Measurements from ENCODE around the gene ASB4. TPM values are rescaled to one million over a fixed set of nuclear protein-coding genes. Genes with fewer than 3 reads are reported as not detected.

Gene ASB4
- total and polyA plus RNA-seq, 8 donors = 0.03 to 1.7 (median 0.28) TPM; not detected in 4

DNA sequence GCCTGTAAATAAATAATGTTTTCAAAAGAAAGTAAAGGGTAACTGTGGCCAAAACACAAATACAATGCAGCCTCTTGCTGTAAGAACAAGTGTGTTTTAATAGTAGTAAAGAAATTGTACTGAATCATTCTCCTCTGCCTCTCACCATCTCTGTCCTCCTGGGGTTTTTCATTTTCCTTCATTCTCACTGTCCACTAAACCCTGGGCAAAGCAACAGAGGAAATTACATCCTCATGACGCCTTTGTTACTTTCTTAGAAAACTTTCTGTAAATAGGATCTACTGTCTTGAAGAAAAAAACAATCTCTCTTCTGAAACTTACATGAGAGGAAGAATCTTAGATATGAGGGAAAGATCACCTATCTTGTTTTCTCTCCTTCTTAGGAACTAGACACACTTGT is 54.6 kb downstream of the ASB4 start:
- no peak for DNase-seq
- H3K9me3 ChIP-seq = no peaks in the 10 kb centered on the region
- no peak overlapping the region for H3K27ac ChIP-seq
- WGBS, 5 donors = 65 to 84% (median 74%) methylated on average over 1 of the region's 1 CpG
- no peak overlapping the region for H3K4me3 ChIP-seq
- H3K27me3 ChIP-seq = no peaks in the 10 kb centered on the region
- TF ChIP-seq EP300 (IDR thresholded peaks at IDR 0.05) (no peak), POLR2AphosphoS5 (IDR thresholded peaks at IDR 0.05) (no peak), CTCF (IDR thresholded peaks at IDR 0.05) (no peak), POLR2A (IDR thresholded peaks at IDR 0.05) (no peak)
- no peaks in the 10 kb centered on the region for H3K36me3 ChIP-seq
- H3K4me1 ChIP-seq = peaks cover 1 to 13% (median 4%) of the 10 kb centered on the region in 4 donors
- intact Hi-C loops (cut with DNase I; ENCODE audit: low total_unique reads) = no loop called here

- Histone ChIP-seq H3K36me3 (no peaks in the 10 kb centered on the region), H3K9me3 (no peaks in the 10 kb centered on the region), H3K4me3 (no peak overlapping the region), H3K27me3 (no peaks in the 10 kb centered on the region), H3K4me1 (peaks cover 28 to 43% (median 33%) of the 10 kb centered on the region in 4 donors), H3K27ac (no peak overlapping the region)
- no peak for DNase-seq
- intact Hi-C loops (cut with DNase I; ENCODE audit: low total_unique reads) = no loop called here
- no peak for TF ChIP-seq EP300 (IDR thresholded peaks at IDR 0.05)
- 92 to 96% (median 95%) methylated on average over 6 of the region's 6 CpGs for WGBS, 5 donors
Observed at GRCh38 chr7:95543312-95543711, 57.6 kb downstream of the ASB4 start.

DNA sequence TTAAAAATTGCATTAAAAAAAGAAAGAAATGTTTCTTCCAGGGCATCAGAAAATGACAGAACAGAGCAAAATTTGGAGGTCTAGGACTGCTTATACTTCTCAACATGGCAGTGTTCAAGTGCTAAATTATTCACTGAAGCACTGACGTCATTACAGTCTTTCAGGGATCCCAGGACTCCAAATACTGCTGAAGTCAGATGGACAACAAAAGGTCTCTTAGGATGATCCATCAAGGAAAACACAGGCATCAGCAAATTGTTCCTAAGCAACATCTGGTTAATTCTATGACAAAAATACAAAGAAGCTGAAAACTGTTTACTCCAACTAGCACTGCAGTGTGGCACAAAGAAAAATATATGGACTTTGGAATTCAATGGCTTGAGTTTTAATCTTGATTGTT is 58.4 kb downstream of the ASB4 start:
- Histone ChIP-seq H3K27ac (peak overlapping the region in 2 of 5 donors; percentile 93 to 96), H3K27me3 (no peaks in the 10 kb centered on the region), H3K9me3 (no peaks in the 10 kb centered on the region), H3K4me3 (no peak overlapping the region), H3K36me3 (no peaks in the 10 kb centered on the region), H3K4me1 (peaks cover 35 to 51% (median 42%) of the 10 kb centered on the region in 4 donors)
- 68 to 86% (median 79%) methylated on average over 1 of the region's 1 CpG for WGBS, 5 donors
- intact Hi-C loops (cut with DNase I; ENCODE audit: low total_unique reads) = no loop called here
- no peak for DNase-seq
- TF ChIP-seq EP300 (IDR thresholded peaks at IDR 0.05) = no peak
- no peak for TF ChIP-seq POLR2AphosphoS5 (IDR thresholded peaks at IDR 0.05)
- TF ChIP-seq CTCF (IDR thresholded peaks at IDR 0.05) = no peak
- TF ChIP-seq POLR2A (IDR thresholded peaks at IDR 0.05) = no peak

- H3K9me3 ChIP-seq = no peaks in the 10 kb centered on the region
- H3K4me1 ChIP-seq = peaks cover 42 to 61% (median 49%) of the 10 kb centered on the region in 4 donors
- intact Hi-C loops (cut with DNase I; ENCODE audit: low total_unique reads) = no loop called here
- 4 to 19% (median 6%) methylated on average over 3 of the region's 3 CpGs for WGBS, 5 donors
- TF ChIP-seq CTCF (IDR thresholded peaks at IDR 0.05) (peak in 5 of 7 experiments; percentile 53 to 77 (median 73)), POLR2AphosphoS5 (IDR thresholded peaks at IDR 0.05) (peak; percentile 40 to 56 (median 55)), POLR2A (IDR thresholded peaks at IDR 0.05) (no peak)
- peak; percentile 55 to 85 for DNase-seq
- peak overlapping the region; percentile 8 to 25 (median 21) for H3K4me3 ChIP-seq
- peak overlapping the region in 4 of 5 donors; percentile 78 to 96 (median 92) for H3K27ac ChIP-seq
- no peaks in the 10 kb centered on the region for H3K27me3 ChIP-seq
- no peaks in the 10 kb centered on the region for H3K36me3 ChIP-seq
Observed at GRCh38 chr7:95545007-95545615, 59.4 kb downstream of the ASB4 start.

DNA sequence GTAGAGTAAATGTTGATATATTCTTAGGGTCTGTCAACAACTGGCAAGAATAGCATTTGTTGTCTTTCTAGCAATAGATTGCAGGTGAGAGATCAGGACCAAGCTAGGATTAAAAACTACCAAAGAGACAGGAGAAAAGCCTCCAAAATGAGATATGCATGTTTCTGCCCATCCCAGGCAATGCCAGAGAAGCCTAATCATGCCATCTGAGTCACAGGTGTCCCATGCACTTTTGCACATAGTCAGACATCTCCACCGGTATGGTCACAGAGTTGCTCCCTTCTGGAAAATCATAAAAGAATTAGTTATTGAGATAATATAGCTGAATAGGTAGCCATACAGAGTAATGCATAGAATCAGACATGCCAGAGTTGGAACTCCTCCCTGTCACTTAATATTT is 59.9 kb downstream of the ASB4 start:
- Histone ChIP-seq H3K4me3 (peak overlapping the region in 3 of 4 donors; percentile 8 to 25 (median 23)), H3K27me3 (no peaks in the 10 kb centered on the region), H3K36me3 (no peaks in the 10 kb centered on the region), H3K4me1 (peaks cover 48 to 66% (median 53%) of the 10 kb centered on the region in 4 donors), H3K9me3 (no peaks in the 10 kb centered on the region), H3K27ac (peak overlapping the region in 4 of 5 donors; percentile 78 to 96 (median 92))
- no peak for DNase-seq
- intact Hi-C loops (cut with DNase I; ENCODE audit: low total_unique reads) = no loop called here
- TF ChIP-seq POLR2AphosphoS5 (IDR thresholded peaks at IDR 0.05) = no peak
- no peak for TF ChIP-seq EP300 (IDR thresholded peaks at IDR 0.05)
- no peak for TF ChIP-seq POLR2A (IDR thresholded peaks at IDR 0.05)
- no peak for TF ChIP-seq CTCF (IDR thresholded peaks at IDR 0.05)
- 69 to 100% (median 93%) methylated on average over 1 of the region's 1 CpG for WGBS, 5 donors

Data from stomach (tissue), 9 donors.